HCT116 (cell line): ENCODE measurements around the gene MAP3K3. TPM values are rescaled to one million over a fixed set of nuclear protein-coding genes. Genes with fewer than 3 reads are reported as not detected.

Experiments used
- ATAC-seq: fragments of 200-7000 bp; cut with Tn5 transposase; 2 replicates; pipeline ENCODE4 v1.9.1; 2020; ENCODE audit warnings: mild to moderate bottlenecking, moderate library complexity
- BruUV-seq: library from RNA; stranded (reverse); fragments of 400-500 nt; replicated peaks from 2 replicates; lab custom pipeline; 2021; lab: Mats Ljungman, UMichigan
- CTCF ChIA-PET: fragments of 300-600 bp; sonication (Branson Sonifier 250); formaldehyde crosslinking; loops from one replicate; lab custom pipeline; 2021; ENCODE audit warnings: antibody characterized with exemption; lab: Charles Lee
- POLR2A ChIA-PET: fragments of 300-600, 350-600 bp; sonication (Branson Sonifier 250); formaldehyde crosslinking; loops from one replicate; lab custom pipeline; 2021; ENCODE audit warnings: antibody characterized with exemption; lab: Charles Lee
- RAD21 ChIA-PET, 2 experiments: fragments of 300-600 bp; sonication (Branson Sonifier 250); formaldehyde crosslinking; loops; one replicate each; lab custom pipeline; 2023; ENCODE audit warnings: low total read pairs in 2 of 2; ENCODE audit not compliant: uncharacterized antibody in 2 of 2, unreplicated experiment in 2 of 2, low non-redundant PET in 1 of 2; lab: Charles Lee
- DNase-seq: peaks from one replicate; pipeline ENCODE4 v3.0.0-alpha.2; 2010; ENCODE audit warnings: low read depth, low spot score
- H2AFZ ChIP-seq: fragments of 200-600 bp; shearing (Covaris generic), sonication (generic); 2 replicates; pipeline ENCODE4 v1.6.1; 2017; ENCODE audit warnings: low read depth, mixed run types, mixed read lengths, antibody characterized with exemption, low read length; ENCODE audit not compliant: poor library complexity, severe bottlenecking
- H3K27ac ChIP-seq: 2 replicates; pipeline ENCODE4 v1.5.1; 2012; ENCODE audit warnings: low read depth, low read length
- H3K27me3 ChIP-seq: fragments of 200-600 bp; sonication (generic); 2 replicates; pipeline ENCODE4 v1.6.1; 2016; ENCODE audit warnings: mixed run types, low read length, mixed read lengths; ENCODE audit not compliant: insufficient read depth
- H3K36me3 ChIP-seq, 2 experiments: fragments of 200-500 bp in 1 of 2; fragments of 200-600 bp in 1 of 2; sonication (Bioruptor generic) in 1 of 2; sonication (generic) in 1 of 2; 2 replicates each; pipeline versions ENCODE4 v1.5.1 to v1.6.1; 2014 to 2016; ENCODE audit warnings: low read length in 2 of 2, inconsistent platforms in 1 of 2, mixed read lengths in 1 of 2, mixed run types in 1 of 2; ENCODE audit not compliant: insufficient read depth in 2 of 2, control insufficient read depth in 1 of 2
- H3K4me1 ChIP-seq, 2 experiments: fragments of 200-600 bp in 1 of 2; sonication (generic) in 1 of 2; 2 replicates each; pipeline versions ENCODE4 v1.5.1 to v1.6.1; 2012 to 2017; ENCODE audit warnings: low read length in 2 of 2, inconsistent platforms in 1 of 2, mild to moderate bottlenecking in 1 of 2, mixed read lengths in 1 of 2, mixed run types in 1 of 2, moderate library complexity in 1 of 2; ENCODE audit not compliant: insufficient read depth in 2 of 2, control insufficient read depth in 1 of 2
- H3K4me2 ChIP-seq: fragments of 200-600 bp; sonication (generic); 2 replicates; pipeline ENCODE4 v1.6.1; 2017; ENCODE audit warnings: mixed run types, low read length, mixed read lengths
- H3K4me3 ChIP-seq, 2 experiments: fragments of 200-600 bp in 1 of 2; sonication (generic) in 1 of 2; replicated peaks in 1 of 2; 2 replicates each; pipeline ENCODE4 v1.5.1; 2011 to 2016; ENCODE audit warnings: low read length in 2 of 2, control low read depth in 1 of 2, low read depth in 1 of 2, mild to moderate bottlenecking in 1 of 2, mixed read lengths in 1 of 2, mixed run types in 1 of 2
- H3K79me2 ChIP-seq: fragments of 200-600 bp; sonication (generic); 2 replicates; pipeline ENCODE4 v1.6.1; 2017; ENCODE audit warnings: mild to moderate bottlenecking, mixed run types, low read length, moderate library complexity, mixed read lengths; ENCODE audit not compliant: insufficient read depth
- H3K9ac ChIP-seq: fragments of 200-600 bp; sonication (generic); 2 replicates; pipeline ENCODE4 v1.6.1; 2016; ENCODE audit warnings: low read length, mixed read lengths
- H3K9me2 ChIP-seq: fragments of 200-600 bp; sonication (generic), shearing (Covaris generic); 2 replicates; pipeline ENCODE4 v1.6.1; 2017; ENCODE audit warnings: mixed run types, mild to moderate bottlenecking, moderate library complexity; ENCODE audit not compliant: insufficient read depth
- H3K9me3 ChIP-seq, 2 experiments: fragments of 200-500 bp in 1 of 2; fragments of 200-600 bp in 1 of 2; sonication (Bioruptor generic) in 1 of 2; sonication (generic) in 1 of 2; 2 replicates each; pipeline ENCODE4 v1.6.1; 2014 to 2017; ENCODE audit warnings: low read length in 2 of 2, mixed read lengths in 2 of 2, inconsistent platforms in 1 of 2, low read depth in 1 of 2, mild to moderate bottlenecking in 1 of 2, mixed run types in 1 of 2, moderate library complexity in 1 of 2; ENCODE audit not compliant: control insufficient read depth in 1 of 2, insufficient read depth in 1 of 2
- H4K20me1 ChIP-seq: fragments of 200-600 bp; sonication (generic), shearing (Covaris generic); 2 replicates; pipeline ENCODE4 v1.6.1; 2017; ENCODE audit warnings: mixed run types, mild to moderate bottlenecking, moderate library complexity; ENCODE audit not compliant: insufficient read depth
- ATF3 ChIP-seq: IDR thresholded peaks from 2 replicates; pipeline ENCODE4 v1.6.1; 2012
- CBX3 ChIP-seq: IDR thresholded peaks from 2 replicates; pipeline ENCODE4 v1.6.1; 2012; ENCODE audit warnings: low read depth
- CEBPB ChIP-seq: IDR thresholded peaks from 2 replicates; pipeline ENCODE4 v1.6.1; 2012; ENCODE audit warnings: low read depth
- CTCF ChIP-seq, 3 experiments: fragments of 200-600 bp in 1 of 3; sonication (generic) in 1 of 3; IDR thresholded peaks in 2 of 3; conservative IDR thresholded peaks in 1 of 3; 2 replicates each; pipeline ENCODE4 v1.5.1; 2012 to 2017; ENCODE audit warnings: low read depth in 2 of 3, low read length in 2 of 3, antibody characterized with exemption in 1 of 3, borderline replicate concordance in 1 of 3, control low read depth in 1 of 3, mild to moderate bottlenecking in 1 of 3, mixed read lengths in 1 of 3, mixed run types in 1 of 3, moderate library complexity in 1 of 3; ENCODE audit not compliant: insufficient read depth in 1 of 3
- EZH2phosphoT487 ChIP-seq: fragments of 200-600 bp; IDR thresholded peaks from 2 replicates; pipeline ENCODE4 v1.6.1; 2018; ENCODE audit warnings: antibody characterized with exemption, borderline replicate concordance
- FOSL1 ChIP-seq: IDR thresholded peaks from 2 replicates; pipeline ENCODE4 v1.6.1; 2012; ENCODE audit warnings: low read depth
- POLR2A ChIP-seq: IDR thresholded peaks from 2 replicates; pipeline ENCODE4 v1.7.0; 2011; ENCODE audit warnings: borderline replicate concordance; ENCODE audit not compliant: insufficient read depth, insufficient read length; ENCODE audit errors: extremely low read depth
- POLR2AphosphoS5 ChIP-seq: IDR thresholded peaks from 2 replicates; pipeline ENCODE4 v1.6.1; 2011; ENCODE audit warnings: mild to moderate bottlenecking, low read depth, low read length, moderate library complexity
- REST ChIP-seq: IDR thresholded peaks from 2 replicates; pipeline ENCODE4 v1.6.1; 2012; ENCODE audit warnings: low read depth
- SIN3A ChIP-seq: IDR thresholded peaks from 2 replicates; pipeline ENCODE4 v1.6.1; 2012; ENCODE audit warnings: low read depth
- SP1 ChIP-seq: IDR thresholded peaks from 2 replicates; pipeline ENCODE4 v1.6.1; 2012; ENCODE audit warnings: low read depth
- SRF ChIP-seq: IDR thresholded peaks from 2 replicates; pipeline ENCODE4 v1.6.1; 2012; ENCODE audit warnings: low read depth
- YY1 ChIP-seq: IDR thresholded peaks from 2 replicates; pipeline ENCODE4 v1.6.1; 2011; ENCODE audit warnings: low read length, low read depth, moderate library complexity, mild to moderate bottlenecking; ENCODE audit not compliant: insufficient replicate concordance; ENCODE audit errors: extremely low read depth
- ZBTB33 ChIP-seq: IDR thresholded peaks from 2 replicates; pipeline ENCODE4 v1.6.1; 2011; ENCODE audit warnings: mild to moderate bottlenecking, low read length, moderate library complexity; ENCODE audit not compliant: insufficient replicate concordance; ENCODE audit errors: extremely low read depth
- ZFX ChIP-seq: fragments of 450-650 bp; IDR thresholded peaks from 2 replicates; pipeline ENCODE4 v1.6.1; 2017
- ZNF274 ChIP-seq: fragments of 200-500 bp; sonication (Bioruptor generic); IDR thresholded peaks from 2 replicates; pipeline ENCODE4 v1.6.1; 2014; ENCODE audit warnings: mild to moderate bottlenecking, low read depth, low read length, inconsistent platforms
- intact Hi-C: fragments of 100-400 bp; cut with micrococcal nuclease; formaldehyde crosslinking; loops from 2 replicates; pipeline ENCODE4 v1.10.0; 2022
- total RNA-seq: library from RNA; stranded (reverse); gene quantifications from one replicate; pipeline ENCODE4 v1.2.1, GENCODE V29; 2021; ENCODE audit not compliant: unreplicated experiment

Gene MAP3K3
- total RNA-seq, 1 experiment from 2014 or later, result 18.5 TPM

GRCh38 chr17:63665527-63666214 is 43.5 kb downstream of the MAP3K3 start:
- intact Hi-C loops, result no loop called here

More at GRCh38 chr17:63665527-63666214, 43.5 kb downstream of the MAP3K3 start:
- Histone ChIP-seq H3K4me2 (no peak overlapping the region), H3K36me3 (no peaks in the 10 kb centered on the region), H4K20me1 (no peaks in the 10 kb centered on the region)
- no TSS peak for BruUV-seq
- TF ChIP-seq EZH2phosphoT487 (no peak), SIN3A (no peak), CBX3 (no peak), ZBTB33 (no peak), ZNF274 (no peak), REST (no peak), ZFX (no peak), SRF (no peak), FOSL1 (no peak), ATF3 (no peak), CEBPB (no peak), CTCF (IDR thresholded peaks at IDR 0.05 in 2 of 3, conservative IDR thresholded peaks at IDR 0.05 in 1 of 3; ENCODE audit: borderline replicate concordance in 1 of 3, insufficient read depth in 1 of 3, low read depth in 2 of 3, low read length in 2 of 3) (no peak), POLR2AphosphoS5 (no peak), POLR2A (no peak), YY1 (no peak), SP1 (no peak)
- TF ChIP-seq, all 23 proteins: peak for 0
- H3K9me3 ChIP-seq, result no peaks in the 10 kb centered on the region
- H3K4me3 ChIP-seq, result no peak overlapping the region
- DNase-seq (no peak), ATAC-seq (no peak)
- H3K27ac ChIP-seq, result no peak overlapping the region
- H3K9ac ChIP-seq, result no peak overlapping the region
- ChIA-PET CTCF (no interaction called here), POLR2A (interaction anchor here (1.7 kb wide), 1 partner anchor 10 kb away, joined by 7 read pairs; no protein-coding TSS in a partner anchor), RAD21 (no interaction called here)
- H2AFZ ChIP-seq, result no peak overlapping the region
- no peaks in the 10 kb centered on the region for H3K27me3 ChIP-seq
- no peaks in the 10 kb centered on the region for H3K4me1 ChIP-seq
- no peaks in the 10 kb centered on the region for H3K79me2 ChIP-seq
- no peaks in the 10 kb centered on the region for H3K9me2 ChIP-seq
